ENCODE results near the gene CEP135.
"Not testable (repeated sequence)": the region's sequence is repeated elsewhere in the genome, so short reads cannot be mapped to it uniquely, and the experiment has no call there.

Gene CEP135, protein sequence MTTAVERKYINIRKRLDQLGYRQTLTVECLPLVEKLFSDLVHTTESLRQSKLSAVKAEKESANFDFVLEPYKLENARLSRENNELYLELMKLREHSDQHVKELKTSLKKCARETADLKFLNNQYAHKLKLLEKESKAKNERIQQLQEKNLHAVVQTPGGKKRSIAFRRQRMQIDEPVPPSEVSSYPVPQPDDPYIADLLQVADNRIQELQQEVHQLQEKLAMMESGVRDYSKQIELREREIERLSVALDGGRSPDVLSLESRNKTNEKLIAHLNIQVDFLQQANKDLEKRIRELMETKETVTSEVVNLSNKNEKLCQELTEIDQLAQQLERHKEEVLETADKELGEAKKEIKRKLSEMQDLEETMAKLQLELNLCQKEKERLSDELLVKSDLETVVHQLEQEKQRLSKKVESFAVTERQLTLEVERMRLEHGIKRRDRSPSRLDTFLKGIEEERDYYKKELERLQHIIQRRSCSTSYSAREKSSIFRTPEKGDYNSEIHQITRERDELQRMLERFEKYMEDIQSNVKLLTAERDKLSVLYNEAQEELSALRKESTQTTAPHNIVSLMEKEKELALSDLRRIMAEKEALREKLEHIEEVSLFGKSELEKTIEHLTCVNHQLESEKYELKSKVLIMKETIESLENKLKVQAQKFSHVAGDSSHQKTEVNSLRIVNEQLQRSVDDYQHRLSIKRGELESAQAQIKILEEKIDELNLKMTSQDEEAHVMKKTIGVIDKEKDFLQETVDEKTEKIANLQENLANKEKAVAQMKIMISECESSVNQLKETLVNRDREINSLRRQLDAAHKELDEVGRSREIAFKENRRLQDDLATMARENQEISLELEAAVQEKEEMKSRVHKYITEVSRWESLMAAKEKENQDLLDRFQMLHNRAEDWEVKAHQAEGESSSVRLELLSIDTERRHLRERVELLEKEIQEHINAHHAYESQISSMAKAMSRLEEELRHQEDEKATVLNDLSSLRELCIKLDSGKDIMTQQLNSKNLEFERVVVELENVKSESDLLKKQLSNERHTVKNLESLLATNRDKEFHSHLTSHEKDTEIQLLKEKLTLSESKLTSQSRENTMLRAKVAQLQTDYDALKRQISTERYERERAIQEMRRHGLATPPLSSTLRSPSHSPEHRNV

GRCh38 chr4:55948726-55949481 is at the start of gene CEP135:
TSS of gene CEP135 (plus strand) at chr4:55948945. CDS start at chr4:55952131, 3,186 bp downstream.
- peak; percentile 88 for DNase-seq

DNA sequence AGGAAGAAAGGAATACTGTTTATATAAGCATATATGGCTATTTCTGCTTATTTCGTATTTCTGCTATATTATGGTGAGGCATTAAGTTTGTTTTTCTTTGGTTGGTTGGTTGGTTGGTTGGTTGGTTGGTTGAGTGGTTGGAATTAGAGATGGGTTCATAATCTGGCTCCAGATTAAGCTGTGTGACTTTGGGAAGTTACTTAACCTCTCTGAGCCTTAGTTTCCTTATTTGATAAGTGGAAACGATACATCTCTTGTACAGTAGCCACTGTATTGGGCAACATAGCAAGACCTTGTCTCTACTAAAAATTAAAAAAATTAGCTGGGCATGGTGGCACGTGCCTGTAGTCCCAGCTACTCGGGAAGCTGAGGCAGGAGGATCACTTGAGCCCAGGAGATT is 46.1 kb upstream of the CEP135 start:
- no peak for DNase-seq

DNA sequence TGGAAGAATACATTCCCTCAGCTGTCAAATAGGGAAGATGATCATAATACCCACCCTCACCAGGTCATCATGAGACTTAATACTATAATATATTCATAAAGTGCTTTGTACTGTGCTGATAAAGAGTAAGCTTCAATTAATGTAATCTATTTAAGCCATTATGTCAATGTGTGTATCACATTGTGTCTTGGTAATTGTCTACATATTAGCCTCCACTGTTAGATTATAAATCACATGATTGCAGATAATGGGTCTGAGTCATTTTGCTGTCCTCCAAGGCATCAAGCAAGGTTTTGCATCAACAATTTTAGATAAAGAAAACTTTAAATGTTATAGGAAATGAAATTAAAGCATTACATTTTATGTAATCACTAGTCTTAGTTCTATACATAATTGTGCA is 45.2 kb upstream of the CEP135 start:
- no peak for DNase-seq

DNA sequence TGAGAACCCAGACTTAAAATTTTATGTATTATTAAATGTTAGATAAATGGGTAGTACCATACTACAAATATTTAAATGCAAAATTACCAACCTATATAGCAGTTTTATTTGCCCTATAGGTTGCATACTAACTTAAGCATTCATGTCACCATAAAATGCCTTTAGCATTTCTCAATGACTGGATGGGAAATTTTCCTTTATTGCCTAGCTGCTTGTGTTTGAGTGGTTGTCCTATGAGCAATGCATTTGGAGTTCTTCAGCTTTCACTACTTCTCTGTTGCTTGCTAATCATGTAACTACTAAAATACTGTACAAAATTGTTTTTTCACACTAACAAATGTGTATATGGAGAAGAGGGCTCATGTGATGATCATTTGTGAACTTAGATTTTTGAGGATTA is 44.2 kb upstream of the CEP135 start:
- no peak for DNase-seq

DNA sequence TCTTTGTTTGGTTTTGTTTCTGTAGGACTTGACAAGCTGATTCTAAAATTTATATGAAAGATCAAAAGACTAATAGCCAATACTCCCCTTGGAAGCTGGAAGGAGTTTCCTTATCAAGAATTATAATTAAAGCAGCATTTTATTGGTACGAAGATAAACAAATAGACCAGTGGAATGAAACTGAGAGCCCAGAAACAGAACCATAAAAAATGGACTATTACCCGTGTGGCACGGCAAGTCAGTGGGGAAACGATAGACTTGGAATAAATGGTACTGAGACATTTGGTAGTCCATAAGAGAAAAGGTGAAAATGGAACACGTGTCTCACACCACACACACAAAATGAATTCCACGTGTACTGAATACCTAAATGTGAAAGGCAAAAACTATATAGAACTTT is 42.4 kb upstream of the CEP135 start:
- no peak for DNase-seq

DNA sequence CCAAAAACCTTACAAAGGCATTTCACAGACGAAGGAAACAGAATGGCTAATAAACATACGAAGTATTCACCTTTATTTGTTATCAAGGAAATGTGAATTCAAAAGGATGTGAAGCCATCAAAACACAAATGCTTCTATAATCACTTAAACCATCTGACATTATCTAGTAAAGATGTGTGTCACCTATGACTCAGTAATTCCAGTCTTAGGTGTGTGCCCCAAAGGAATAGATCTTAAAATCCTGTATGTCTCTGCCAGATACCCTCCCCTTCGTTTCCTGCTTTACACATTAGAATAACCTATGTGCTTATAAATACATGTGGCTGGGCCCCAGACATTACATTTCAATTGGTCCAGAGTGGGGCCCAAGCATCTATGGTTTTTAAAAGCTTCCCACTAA is 41.8 kb upstream of the CEP135 start:
- no peak for DNase-seq

GRCh38 chr4:55907469-55907868 is 41.3 kb upstream of the CEP135 start:
- no peak for DNase-seq

GRCh38 chr4:55910140-55910539 is 38.6 kb upstream of the CEP135 start:
- DNase-seq, result no peak

DNA sequence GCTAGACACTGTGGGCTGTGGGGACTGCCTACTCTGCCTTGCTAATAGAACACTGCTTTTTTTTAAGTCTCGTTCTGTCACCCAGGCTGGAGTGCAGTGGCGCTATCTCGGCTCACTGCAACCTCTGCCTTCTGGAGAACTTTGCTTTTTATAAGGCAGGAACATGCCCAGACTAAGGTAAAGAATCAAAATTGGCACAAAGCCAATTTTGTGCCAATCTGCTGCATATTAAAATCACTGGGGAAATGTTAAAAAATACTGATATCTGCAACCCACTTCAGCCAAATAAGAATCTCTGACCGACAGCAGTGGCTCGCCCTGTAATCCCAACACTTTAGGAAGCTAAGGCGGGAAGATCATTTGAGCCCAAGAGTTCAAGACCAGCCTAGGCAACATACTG is 36.5 kb upstream of the CEP135 start:
- DNase-seq, result no peak

GRCh38 chr4:55920571-55920970 is 28.2 kb upstream of the CEP135 start:
- DNase-seq, result no peak

- no peak for DNase-seq
These were observed 27.7 kb upstream of the CEP135 start for GRCh38 chr4:55921093-55921492.

DNA sequence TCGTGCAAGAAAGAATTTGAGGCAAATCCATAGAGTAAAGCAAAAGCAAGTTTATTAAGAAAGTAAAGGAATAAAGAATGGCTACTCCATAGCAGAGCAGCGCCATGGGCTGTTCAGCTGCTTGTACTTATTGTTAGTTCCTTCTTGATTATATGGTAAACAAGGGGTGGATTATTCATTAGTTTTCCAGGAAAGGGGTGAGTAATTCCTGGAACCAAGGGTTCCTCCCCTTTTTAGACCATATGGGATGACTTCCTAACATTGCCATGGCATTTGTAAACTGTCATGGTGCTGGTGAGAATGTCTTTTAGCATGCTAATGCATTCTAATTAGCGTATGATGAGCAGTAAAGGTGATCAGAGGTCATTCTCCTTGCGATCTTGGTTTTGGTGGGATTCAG is 23.5 kb upstream of the CEP135 start:
- DNase-seq, result no peak

DNA sequence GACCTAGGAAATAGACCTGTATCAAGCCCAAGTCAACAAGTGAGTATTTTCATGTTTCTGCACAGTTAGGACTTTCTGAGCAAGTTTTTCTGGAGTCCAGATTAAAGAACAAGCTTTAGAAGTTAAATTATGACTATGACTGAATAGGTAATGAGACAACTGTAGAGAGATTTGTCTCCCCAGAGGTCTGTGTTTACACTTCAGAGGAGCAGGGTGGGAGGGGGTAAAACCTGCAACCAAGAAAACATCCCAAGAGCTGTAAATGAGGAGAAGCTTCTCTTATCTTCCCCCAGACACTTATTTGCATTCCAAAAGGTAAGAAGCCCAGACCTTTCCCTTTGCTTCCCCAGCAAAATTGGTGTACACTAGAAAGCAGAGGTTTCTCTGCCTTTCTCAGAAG is 22.1 kb upstream of the CEP135 start:
- no peak for DNase-seq

- no peak for DNase-seq
These were observed 20.8 kb upstream of the CEP135 start for GRCh38 chr4:55927803-55928437.

DNA sequence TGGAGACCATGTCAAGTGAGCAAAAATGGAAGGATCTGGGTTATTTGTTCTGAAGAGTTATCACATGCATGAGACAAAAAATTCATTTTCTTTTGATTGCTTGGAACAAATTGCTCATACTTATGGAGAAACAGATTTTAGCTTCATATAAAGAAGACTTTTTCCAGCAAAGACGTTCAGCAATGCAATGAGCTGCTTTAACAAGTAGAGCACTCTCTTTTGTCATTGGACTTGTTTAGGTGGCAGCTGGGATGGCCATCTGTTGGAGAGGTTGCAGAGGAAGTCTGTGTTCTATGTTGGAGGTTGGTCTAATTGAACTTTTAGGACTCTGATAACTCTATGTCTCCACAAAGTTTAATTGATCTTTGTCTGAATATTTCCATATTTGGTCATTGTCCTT is 19.9 kb upstream of the CEP135 start:
- no peak for DNase-seq

DNA sequence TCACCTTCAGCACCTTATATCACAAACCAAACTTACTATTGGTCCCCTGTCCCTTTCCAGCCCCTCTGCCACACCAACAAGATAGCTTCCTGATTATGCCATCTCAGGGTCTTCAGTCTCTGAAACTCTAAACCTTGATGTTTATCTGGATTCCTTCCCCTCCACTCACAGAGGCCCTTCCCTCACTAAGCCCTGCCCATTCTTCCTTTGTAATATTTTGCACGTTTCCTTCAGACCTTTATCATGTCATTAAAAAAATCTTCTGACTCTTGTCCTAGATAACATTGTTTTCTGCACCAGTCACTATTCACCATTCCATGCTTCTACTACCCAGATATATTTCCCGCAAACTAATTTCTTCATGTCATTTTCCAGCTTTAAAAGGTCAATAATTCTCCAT is 17.7 kb upstream of the CEP135 start:
- no peak for DNase-seq

DNA sequence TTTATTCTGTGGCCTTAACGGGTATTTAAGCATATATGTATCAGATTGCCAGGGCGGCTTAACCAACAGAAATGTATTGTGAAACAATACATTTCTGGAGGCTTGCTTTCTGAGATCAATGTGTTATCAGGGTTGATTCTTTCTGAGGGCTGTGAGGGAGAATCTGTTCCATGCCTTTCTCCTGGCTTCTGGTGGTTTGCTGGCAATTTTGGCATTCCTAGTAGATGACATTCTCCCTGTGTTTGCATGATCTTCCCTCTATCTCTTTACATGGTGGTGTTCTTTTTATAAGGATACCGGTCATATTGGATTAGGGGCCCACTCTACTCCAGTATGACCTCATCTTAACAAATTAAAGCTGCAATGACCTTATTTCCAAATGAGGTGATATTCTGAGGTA is 16.9 kb upstream of the CEP135 start:
- DNase-seq, result no peak

DNA sequence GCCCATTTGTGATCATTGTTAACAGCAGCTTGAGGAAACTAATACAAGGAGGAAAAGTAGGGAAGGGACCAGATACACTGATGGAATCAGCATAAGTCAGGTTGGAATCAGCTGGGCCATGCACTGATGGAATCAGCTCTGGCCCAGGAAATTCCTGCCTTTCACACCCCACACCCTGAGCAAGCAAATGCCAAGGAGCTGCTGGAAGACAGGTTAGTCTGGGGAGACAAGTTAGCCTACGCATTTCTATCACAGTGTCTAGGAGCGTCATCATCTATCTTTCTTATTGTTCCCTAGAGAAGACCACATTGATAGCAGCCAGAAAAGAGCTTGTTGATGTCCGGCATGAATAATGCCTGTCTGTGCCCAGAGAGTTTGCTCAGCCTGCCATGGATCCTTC is 16.2 kb upstream of the CEP135 start:
- DNase-seq, result no peak

DNA sequence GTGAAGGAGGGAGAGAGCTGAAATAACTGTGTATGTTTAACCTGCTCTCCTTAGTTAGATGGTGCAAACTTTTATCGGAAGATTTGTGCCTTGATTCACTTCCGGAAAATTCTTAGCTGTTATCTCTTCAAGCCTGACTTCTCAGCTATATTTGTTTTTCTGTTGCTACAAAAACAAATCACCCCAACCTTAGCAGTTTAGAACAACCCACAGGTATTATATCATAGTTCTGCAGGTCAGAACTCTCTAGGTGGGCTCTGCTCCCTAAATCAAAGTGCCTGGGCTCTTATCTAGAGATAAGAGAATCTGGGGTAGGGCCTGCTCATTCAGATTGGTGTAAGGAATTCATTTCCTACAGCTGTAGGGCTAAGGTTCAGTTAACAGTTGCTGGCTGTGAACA is 15.1 kb upstream of the CEP135 start:
- DNase-seq, result no peak

GRCh38 chr4:55935907-55936306 is 12.8 kb upstream of the CEP135 start:
- not testable (repeated sequence) for DNase-seq

DNA sequence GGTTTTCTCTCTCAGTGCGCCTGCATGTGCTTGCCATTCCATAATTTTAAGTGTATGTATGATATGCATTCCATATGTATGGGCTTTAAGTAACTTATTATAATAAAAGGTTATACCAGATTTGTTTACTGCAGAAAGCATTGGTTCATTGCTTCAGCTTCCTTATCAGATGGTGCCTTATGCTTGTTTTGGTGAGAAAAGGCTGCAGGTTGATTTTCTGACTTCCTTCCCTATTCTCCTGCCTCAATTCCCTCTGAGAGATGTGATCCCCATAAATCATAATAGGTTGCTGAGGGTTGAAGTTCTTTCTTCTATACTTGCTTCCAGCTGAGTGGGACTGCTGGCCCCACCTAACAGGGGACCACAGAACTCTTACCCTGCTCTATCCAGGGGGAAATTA is 10.3 kb upstream of the CEP135 start:
- DNase-seq, result no peak

- no peak for DNase-seq
These were observed 9.3 kb upstream of the CEP135 start for GRCh38 chr4:55939421-55939820.

Data from amniotic stem cell (primary cell).